ENCODE measurements around the gene CKAP2L.

CKAP2L gene

GRCh38 chr2:112703684-112704083, 60.7 kb downstream of the CKAP2L start:
- DNase-seq = no peak

GRCh38 chr2:112701052-112701451, 63.4 kb downstream of the CKAP2L start:
- DNase-seq = no peak

GRCh38 chr2:112699984-112700667, 64.3 kb downstream of the CKAP2L start:
- no peak for DNase-seq

GRCh38 chr2:112698834-112699515, 65.4 kb downstream of the CKAP2L start:
- no peak for DNase-seq

- no peak for DNase-seq
These were observed 70.2 kb downstream of the CKAP2L start for GRCh38 chr2:112694182-112694581.

- no peak for DNase-seq
These were observed 70.8 kb downstream of the CKAP2L start for GRCh38 chr2:112693596-112693995.

GRCh38 chr2:112692918-112693317, 71.5 kb downstream of the CKAP2L start:
- DNase-seq = no peak

- DNase-seq = peak; percentile 55 to 67
These were observed 71.9 kb downstream of the CKAP2L start for GRCh38 chr2:112692495-112692911.

GRCh38 chr2:112691881-112692281, 72.5 kb downstream of the CKAP2L start:
- no peak for DNase-seq

- peak; percentile 6 to 48 for DNase-seq
These were observed 73.5 kb downstream of the CKAP2L start for GRCh38 chr2:112690853-112691401.

- DNase-seq = no peak
These were observed 76.1 kb downstream of the CKAP2L start for GRCh38 chr2:112688086-112688880.

GRCh38 chr2:112687522-112687921, 76.9 kb downstream of the CKAP2L start:
- DNase-seq = no peak
